CD4-positive, alpha-beta T cell treated with Interleukin-1 beta for 1 hour (primary cell): ENCODE data around the gene KRTAP4-16.
"Not testable (repeated sequence)": the region's sequence is repeated elsewhere in the genome, so short reads cannot be mapped to it uniquely, and the experiment has no call there.

Experiments used
- DNase-seq, 2 donors: peaks; one replicate each; pipeline ENCODE4 v3.0.0-alpha.2; 2020 to 2022

The KRTAP4-16 gene

DNA sequence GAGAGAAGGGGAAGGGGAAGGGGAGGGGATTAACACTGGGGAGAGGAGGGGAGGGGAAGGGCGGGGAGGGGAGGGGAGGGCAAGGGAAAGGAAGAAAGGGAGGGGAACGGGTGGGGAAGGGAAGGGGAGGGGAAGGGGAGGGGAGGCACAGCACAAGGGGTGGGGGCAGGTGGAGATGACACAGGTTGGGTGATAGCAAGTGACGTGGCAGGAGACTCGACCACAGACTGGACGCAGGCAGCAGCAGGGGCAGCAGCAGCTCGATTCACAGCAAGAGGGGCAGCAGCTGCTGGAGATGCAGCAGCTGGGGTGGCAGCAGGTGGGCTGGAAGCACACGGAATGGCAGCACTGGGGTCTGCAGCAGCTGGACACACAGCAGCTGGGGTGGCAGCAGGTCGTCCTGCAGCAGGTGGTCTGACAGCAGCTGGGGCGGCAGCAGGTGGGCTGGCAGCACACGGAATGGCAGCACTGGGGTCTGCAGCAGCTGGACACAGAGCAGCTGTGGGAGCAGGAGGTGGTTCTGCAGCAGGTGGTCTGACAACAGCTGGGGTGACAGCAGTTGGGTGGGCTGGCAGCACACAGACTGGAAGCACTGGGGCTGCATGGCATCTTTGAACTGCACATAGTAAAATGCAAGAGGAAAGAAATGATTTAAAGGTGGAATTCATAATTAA is at the start of gene KRTAP4-16:
TSS of gene KRTAP4-16 (minus strand) at position 624 of the 674 bp plus-strand sequence. CDS start at position 624, 0 bp downstream.
- DNase-seq, result no peak

DNA sequence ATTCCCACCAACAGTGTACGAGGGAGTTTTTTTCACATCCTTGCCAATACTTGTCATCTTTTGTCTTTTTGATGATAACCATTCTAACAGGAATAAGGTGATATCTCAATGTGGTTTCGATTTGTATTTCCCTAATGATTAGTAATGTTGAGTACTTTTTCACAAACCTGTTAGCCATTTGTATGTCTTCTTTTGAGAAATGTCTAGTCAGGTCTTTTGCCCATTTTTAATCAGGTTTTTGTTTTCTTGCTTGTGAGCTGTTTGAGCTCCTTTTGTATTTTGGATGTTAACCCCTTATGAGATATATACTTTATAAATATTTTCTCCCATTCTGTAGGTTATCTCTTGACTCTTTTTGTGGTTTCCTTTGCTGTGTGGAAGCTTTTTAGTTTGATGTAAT is 49.5 kb upstream of the KRTAP4-16 start:
- DNase-seq, result no peak

DNA sequence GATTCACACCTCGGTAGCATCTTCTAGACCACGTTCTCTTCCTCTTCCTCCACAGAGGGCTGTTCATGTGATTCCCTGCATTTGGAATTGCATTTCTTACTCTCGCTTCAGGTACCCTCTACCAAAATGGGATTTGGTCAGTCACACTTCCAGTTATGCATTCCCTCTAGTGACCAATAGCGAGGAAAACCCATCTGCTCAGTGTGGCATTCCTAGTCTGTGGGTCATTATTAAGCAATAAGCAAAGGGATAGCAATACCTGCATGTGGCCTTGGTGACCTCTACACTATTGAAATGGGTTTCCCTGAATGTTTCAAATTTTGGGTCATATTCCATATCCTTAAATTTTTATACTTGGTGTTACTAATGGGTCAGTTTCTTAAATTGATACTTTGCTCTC is 48.0 kb upstream of the KRTAP4-16 start:
- DNase-seq, result no peak

DNA sequence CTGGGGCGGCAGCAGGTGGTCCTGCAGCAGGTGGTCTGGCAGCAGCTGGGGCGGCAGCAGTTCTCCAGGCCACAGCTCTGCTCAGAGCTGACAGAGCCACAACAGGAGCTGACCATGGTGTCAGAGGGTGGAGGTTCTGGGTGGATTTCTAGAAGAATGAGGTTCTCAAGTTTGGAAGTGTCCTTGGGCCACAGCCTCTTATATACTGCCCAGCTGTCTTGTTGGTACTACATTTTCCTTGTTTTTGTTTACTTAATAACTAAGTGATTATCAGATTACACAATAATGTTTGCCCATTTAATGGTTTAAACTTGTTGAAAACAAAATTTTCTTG is 47.6 kb upstream of the KRTAP4-16 start, which contains the start of gene KRTAP4-5:
TSS of gene KRTAP4-5 (minus strand) at position 174 of the 334 bp plus-strand sequence. CDS start at position 116, 58 bp downstream.
- DNase-seq, result no peak

DNA sequence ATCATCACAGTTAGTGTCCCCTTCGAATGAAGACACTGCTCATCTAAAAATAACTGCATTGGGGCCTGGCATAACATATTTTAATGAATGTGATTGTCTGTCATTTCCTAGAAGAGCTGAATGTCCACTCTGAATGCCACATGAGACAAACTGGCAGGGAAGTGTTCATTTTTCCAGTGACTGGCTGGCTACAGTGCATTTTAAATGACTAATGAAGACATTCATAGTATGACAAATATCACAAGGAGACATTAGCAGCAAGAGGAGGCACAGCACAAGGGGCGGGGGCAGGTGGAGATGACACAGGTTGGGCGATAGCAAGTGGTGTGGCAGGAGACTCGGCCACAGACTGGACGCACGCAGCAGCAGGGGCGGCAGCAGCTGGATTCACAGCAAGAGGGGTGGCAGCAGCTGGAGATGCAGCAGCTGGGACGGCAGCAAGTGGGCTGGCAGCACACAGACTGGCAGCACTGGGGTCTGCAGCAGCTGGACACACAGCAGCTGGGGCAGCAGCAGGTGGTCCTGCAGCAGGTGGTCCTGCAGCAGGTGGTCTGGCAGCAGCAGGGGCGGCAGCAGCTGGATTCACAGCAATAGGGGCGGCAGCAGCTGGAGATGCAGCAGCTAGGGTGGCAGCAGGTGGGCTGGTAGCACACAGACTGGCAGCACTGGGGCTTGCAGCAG is 47.1 kb upstream of the KRTAP4-16 start:
- not testable (repeated sequence) for DNase-seq

DNA sequence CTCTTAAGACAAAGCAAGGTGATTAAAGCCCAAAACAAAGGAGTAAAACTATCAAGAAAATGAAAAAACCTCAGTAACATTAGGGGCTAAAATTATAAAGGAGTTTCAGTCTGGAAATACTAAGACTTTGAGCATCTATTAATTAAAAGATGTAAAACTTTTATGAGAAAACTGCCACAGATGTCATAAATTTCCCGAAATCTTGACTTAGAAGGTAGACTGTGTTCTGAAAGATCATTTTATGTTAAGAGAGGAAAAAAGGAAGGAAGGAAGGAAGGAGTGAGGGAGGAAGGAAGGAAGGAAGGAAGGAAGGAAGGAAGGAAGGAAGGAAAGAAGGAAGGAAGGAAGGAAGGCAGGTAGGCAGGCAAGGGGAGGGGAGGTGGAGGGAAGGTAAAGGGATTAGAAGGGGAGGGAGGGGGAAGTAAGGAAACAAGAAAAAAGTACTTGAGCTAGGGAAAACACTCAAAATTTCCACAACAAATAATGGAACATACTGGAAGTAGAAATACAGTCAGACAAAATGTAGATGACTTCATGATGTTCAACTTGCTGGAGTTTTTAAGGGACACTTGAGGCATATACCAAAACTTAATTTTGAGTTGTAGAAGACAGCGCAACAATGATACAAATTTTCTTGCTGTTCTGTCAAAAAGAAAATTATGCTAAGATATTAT is 45.7 kb upstream of the KRTAP4-16 start:
- no peak for DNase-seq

DNA sequence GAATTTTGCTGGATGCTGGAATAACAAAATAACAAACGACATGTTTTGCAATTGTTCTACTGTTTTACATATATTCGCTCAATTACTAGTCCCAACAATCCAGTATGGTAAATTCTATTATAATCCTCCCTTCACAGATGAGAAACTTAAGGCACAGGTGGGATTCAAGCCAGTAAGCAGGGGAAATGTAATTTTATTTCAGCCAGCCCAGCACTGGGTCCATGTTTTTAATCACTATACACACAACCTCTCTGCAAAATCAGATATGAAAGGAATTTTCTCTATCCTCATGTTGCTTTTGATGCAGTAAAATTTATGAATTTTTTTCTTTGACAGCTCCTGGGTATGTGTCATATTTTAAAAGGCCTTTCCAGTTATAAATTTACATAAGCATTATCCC is 43.3 kb upstream of the KRTAP4-16 start:
- DNase-seq, result no peak

DNA sequence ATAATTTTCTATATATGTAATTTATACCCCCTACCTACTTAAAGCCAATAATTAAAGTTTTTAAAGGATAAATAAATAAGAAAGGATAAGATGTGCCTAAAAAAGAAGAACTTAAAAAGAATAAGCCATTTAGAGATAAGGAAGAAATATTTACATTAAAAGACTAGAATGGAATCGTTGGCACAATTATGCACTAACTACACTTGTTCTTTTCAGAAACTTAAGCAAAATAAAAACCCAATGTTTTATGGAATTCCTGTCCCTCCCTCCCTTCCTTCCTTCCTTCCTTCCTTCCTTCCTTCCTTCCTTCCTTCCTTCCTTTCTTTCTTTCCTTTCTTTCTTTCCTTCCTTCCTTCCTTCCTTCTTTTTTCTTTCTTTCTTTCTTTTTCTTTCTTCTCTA is 42.8 kb upstream of the KRTAP4-16 start:
- DNase-seq, result no peak

DNA sequence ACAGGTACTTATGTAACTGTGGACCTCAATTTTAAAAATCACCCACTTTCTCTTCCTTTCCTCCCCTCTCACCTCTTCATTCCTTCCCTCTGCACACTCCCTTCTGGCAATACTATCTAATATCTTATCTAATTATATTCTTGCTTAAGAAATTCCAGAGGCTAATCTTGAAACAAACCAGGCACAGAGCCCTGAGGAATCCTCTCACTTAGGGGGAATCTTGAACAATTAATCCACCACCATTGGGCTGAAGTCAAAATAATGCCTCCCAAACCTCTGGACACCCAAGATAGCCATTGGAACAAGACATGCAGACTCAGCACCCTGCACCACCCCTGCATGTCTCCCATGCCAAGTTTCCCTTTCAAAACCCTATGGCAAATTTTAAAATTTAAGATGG is 39.4 kb upstream of the KRTAP4-16 start:
- no peak for DNase-seq

DNA sequence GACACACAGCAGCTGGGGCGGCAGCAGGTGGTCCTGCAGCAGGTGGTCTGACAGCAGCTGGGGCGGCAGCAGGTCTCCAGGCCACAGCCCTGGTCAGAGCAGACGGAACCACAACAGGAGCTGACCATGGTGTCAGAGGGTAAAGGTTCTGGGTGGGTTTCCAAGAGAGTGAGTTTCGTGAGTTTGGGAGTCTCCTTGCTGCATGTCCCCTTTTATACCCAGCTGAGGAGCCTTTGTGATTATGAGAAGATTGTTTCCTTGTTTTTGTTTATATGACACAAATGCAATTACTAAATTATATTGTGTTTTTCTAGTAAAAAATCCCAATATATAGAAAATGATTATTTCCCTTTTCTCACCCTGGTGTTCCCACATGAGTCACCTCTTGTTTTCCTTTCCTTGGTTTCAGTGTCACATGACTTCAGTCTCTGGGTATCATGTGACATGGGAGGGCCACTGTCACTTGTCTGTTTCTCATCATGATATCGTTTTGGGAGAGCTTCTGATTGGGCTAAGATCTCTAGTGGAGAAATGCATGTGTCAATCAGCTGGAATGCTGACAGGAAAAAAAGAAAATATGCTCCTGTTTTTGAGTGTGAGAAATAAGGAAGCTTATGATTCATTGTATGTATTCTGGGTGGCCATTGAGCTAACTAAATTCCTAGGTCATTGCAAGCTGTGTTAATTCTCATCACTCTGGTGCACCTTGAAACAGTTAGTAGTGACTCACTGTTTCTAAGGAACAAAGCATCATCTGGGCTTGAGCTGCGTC is 38.5 kb upstream of the KRTAP4-16 start, which contains the start of gene KRTAP4-6:
TSS of gene KRTAP4-6 (minus strand) at position 185 of the 772 bp plus-strand sequence. CDS start at position 128, 57 bp downstream.
- DNase-seq, result no peak

DNA sequence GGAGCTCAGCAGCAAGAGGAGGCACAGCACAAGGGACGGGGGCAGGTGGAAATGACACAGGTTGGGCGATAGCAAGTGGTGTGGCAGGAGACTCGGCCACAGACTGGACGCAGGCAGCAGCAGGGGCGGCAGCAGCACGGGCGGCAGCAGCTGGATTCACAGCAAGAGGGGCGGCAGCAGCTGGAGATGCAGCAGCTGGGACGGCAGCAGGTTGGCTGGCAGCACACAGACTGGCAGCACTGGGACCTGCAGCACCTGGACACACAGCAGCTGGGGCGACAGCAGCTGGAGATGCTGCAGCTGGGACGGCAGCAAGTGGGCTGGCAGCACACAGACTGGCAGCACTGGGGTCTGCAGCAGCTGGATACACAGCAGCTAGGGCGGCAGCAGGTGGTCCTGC is 37.9 kb upstream of the KRTAP4-16 start:
- not testable (repeated sequence) for DNase-seq

DNA sequence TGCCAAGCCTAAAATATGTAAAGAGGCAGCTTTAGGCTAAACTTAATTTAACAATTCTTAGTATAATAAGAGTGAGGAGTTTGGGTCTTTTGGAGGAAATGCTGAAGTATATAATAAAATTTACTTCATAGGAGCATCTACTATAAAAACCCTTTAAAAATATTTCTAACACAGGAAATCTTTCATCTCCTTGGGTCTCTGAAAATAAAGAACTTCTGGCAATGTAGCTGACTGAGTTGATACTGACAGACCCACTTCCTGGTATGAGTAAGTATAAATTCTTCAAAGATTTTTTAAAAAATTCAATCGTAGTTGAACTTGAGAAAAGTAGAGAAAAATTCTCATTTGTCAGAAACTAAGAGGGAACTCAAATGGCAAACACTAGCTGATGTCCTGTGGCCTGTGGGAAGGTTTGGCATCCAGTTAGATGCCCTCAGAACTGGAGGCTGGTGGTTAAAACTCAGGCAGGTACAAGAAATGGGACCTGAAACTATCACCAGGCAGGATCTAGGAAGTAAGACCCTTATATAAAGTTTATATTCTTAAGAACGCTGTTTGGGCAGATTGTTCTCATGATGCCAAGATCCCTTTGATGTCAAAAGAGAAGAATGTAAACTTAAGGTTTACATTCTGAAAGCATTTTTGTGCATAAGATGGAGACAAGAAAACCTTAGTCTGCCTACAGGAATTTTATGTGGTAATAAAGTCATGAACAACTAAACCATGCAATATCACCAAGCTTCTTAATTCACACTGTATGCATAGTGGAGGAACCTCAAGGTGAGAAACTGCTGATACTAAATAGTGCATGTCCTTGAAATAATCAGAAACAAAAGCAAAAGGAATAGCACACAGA is 32.1 kb upstream of the KRTAP4-16 start:
- DNase-seq, result no peak

DNA sequence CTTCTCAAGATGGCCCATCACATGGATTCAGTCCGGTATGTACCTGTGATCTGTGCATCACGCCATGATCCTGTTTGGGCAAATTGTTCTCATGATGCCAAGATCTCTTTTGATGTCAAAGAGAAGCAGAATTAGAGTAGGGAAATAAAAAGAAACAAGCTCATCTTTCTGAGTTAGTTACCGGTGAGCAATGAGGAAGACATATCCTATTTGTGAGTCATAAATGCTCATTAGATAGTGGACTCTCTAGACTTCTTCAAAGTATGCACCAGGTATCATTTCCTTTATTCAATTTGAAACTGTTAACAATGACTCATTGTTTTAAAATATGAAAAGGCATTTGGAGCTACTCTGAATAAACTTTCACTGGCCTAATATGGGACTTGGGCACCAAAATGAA is 30.0 kb upstream of the KRTAP4-16 start:
- DNase-seq, result no peak

DNA sequence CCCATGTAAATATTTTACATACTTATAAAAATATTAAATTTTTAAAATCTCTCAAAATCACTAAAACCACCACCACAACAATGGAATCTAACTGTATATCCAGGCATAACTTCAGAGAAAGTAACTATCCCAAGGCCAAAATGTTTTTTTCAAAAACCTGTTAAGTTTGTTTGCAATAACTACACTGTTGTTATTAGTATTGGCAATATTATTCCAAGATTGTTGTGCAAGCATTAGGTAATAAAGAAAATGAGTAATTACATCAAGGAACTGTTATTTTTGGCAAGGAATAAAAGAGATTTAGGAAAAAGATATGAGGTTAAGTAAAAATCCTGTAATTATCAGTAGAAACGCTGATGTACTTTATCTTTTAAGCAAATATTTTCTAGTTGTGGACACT is 25.4 kb upstream of the KRTAP4-16 start:
- DNase-seq, result no peak

DNA sequence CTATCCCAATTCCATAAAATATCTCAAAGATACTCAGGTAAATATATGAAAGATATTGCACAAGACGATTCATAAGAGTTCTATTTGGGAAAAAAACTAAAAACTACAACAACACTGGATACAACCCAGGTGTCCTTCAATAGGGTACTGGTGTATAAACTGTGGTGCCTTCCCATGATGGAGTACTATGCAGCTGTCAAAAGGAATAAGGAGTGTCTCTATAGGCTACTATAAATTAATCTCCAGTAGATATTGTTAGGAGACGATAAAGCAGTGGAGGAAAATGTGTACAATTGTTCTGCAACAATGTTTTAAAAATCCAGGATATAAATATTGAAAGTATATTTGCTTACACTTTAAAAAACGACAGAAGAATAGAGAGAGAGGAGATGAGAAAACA is 24.4 kb upstream of the KRTAP4-16 start:
- no peak for DNase-seq

DNA sequence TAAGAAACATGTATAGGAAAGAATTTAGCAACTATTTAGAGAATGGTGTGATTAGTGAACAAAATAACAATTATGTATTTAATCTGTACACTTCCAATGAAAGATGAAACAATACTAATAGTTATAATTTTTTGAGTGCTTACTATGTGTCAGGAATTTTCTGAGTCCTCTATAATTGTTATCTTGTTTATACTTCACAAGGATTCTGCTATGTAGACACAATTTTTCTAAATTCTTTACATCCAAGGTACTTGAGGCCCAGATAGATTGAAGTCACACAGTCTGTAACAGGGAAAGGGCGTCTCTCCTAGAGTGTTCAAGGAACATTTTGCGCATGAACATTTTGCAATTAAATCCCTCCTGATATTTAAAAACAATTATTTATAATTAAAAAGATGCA is 23.1 kb upstream of the KRTAP4-16 start:
- DNase-seq, result no peak

DNA sequence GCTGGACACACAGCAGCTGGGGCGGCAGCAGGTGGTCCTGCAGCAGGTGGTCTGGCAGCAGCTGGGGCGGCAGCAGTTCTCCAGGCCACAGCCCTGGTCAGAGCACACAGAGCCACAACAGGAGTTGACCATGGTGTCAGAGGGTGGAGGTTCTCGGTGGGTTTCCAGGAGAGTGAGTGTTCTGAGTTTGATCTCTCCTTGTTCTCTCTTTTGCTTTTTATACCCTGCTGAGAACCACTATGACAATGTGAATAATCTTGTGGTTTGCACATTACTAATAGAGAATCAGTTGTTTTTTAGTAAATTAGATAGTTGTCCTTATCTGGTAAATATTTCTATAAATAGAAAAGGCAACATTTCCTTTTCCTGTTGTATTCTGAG is 22.0 kb upstream of the KRTAP4-16 start, which contains the start of gene KRTAP4-12:
TSS of gene KRTAP4-12 (minus strand) at position 192 of the 381 bp plus-strand sequence. CDS start at position 132, 60 bp downstream.
- not testable (repeated sequence) for DNase-seq

DNA sequence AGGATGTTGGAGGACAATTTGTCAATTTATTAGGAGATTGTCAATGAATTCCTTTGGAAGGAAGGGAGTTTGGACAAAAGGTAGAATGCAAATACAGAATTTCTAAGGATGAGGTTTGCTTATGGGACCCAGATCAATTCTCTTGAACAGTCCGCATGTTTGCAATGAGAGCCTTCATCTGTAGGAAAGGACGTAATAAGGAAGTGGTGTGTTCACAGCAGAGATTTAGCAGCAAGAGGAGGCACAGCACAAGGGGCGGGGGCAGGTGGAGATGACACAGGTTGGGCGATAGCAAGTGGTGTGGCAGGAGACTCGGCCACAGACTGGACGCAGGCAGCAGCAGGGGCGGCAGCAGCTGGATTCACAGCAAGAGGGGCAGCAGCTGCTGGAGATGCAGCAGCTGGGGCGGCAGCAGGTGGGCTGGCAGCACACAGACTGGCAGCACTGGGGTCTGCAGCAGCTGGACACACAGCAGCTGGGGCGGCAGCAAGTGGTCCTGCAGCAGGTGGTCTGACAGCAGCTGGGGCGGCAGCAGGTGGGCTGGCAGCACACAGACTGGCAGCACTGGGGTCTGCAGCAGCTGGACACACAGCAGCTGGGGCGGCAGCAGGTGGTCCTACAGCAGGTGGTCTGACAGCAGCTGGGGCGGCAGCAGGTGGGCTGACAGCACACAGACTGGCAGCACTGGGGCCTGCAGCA is 21.4 kb upstream of the KRTAP4-16 start:
- DNase-seq, result not testable (repeated sequence)

DNA sequence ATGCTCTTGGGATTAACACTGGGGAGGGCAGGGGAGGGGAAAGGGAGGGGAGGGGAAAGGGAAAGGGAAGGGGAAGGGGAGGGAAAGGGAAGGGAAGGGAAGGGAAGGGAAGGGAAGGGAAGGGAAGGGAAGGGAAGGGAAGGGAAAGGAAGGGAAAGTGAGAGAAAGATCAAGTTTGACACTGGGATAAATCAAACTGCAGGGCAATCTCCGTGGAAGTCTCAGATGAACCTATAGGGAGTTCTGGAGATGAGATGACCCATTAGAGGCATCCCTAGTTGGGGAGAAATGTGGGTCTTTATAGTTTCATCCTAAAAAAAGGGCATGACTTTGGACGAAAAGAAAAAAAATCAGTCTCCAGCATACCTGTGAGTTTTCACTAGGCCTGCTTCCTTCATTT is 19.7 kb upstream of the KRTAP4-16 start:
- DNase-seq, result no peak

DNA sequence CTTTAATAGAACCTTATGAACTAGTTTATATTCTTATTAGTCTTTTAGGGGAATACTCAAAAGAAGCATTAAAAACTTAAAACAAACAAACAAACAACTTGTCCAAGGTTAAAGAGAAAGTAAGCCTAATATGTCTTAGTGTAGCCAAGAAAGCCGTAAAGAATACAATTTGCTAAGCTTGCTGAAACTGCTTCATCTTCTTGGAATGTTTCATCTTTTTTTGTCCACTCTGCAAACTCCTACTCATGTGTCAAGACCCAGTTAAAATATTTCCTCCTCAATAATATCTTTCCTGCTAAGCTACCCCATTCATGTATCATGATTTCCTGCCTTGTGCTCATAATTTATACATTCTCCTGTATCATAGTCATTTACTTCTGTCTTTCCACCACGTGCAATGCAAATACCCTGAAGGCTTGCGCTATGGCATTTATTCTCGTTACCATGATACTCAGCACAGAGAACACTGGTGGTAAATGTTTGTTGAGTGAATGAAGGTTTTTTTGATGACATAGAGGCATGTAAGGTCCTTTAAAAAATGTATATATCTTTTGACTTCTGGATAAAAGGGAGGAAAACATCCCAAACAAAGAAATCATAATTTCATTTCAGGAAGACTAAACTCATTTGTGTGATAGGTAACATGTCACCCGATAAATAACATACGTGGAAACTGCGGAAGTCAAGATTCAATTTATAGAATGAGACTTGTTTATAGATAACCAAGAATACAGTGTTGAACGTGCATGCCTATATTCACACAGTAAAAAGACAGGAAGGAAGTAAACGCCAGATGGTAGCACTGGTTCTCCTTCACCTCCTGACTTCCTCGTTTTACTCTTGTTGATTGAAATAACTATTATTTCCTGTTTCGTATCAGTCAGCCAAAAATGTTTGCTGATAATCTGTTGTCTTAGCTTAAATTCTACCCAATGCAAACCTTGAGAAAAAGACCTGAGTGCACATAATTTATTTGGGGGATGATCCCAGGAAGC is 18.0 kb upstream of the KRTAP4-16 start:
- peak in 1 of 2 donors; percentile 13 for DNase-seq
